ENCODE data around the gene FMNL3. TPM values are rescaled to one million over a fixed set of nuclear protein-coding genes. Genes with fewer than 3 reads are reported as not detected.

Gene FMNL3
- total RNA-seq, result 24.6 and 31.8 TPM in 2 replicates

GRCh38 chr12:49707128-49707811, at the start of gene FMNL3:
Gene FMNL3 (minus strand): TSS chr12:49707405. CDS start chr12:49707180, 225 bp downstream.
- H3K9me3 ChIP-seq (ENCODE audit: low read depth, low read length), result no peaks in the 10 kb centered on the region
- H2AFZ ChIP-seq (ENCODE audit: low read length), result peak within 1 kb of the TSS; percentile 91
- peak within 1 kb of the TSS; percentile 94 for H3K4me2 ChIP-seq (ENCODE audit: insufficient read depth, low read length)
- peak; percentile 99 for DNase-seq (ENCODE audit: insufficient read length, low spot score, missing footprints)
- H3K36me3 ChIP-seq (ENCODE audit: insufficient read depth, low read length), result no peaks in the 10 kb centered on the region
- H3K79me2 ChIP-seq (ENCODE audit: insufficient read depth, low read length), result peaks cover 44% of the 10 kb centered on the region
- TF ChIP-seq CTCF (IDR thresholded peaks at IDR 0.05; ENCODE audit: extremely low read depth, low read depth, low read length), result peak; percentile 89
- peaks cover 9% of the 10 kb centered on the region for H3K27me3 ChIP-seq (ENCODE audit: insufficient read depth, low read length)
- no peaks in the 10 kb centered on the region for H4K20me1 ChIP-seq (ENCODE audit: insufficient read depth, low read length)
- H3K4me1 ChIP-seq (ENCODE audit: insufficient read depth, low read length), result peaks cover 41% of the 10 kb centered on the region
- H3K4me3 ChIP-seq (ENCODE audit: insufficient read depth, low read length), result peak within 1 kb of the TSS; percentile 84
- peak within 1 kb of the TSS; percentile 74 for H3K27ac ChIP-seq (ENCODE audit: low read depth, low read length)

- Histone ChIP-seq H3K27ac (ENCODE audit: low read depth, low read length) (peak overlapping the region; percentile 1), H3K9me3 (ENCODE audit: low read depth, low read length) (no peaks in the 10 kb centered on the region), H2AFZ (ENCODE audit: low read length) (no peak overlapping the region), H3K4me1 (ENCODE audit: insufficient read depth, low read length) (peaks cover 26% of the 10 kb centered on the region), H4K20me1 (ENCODE audit: insufficient read depth, low read length) (peaks cover 85% of the 10 kb centered on the region), H3K27me3 (ENCODE audit: insufficient read depth, low read length) (no peaks in the 10 kb centered on the region), H3K4me2 (ENCODE audit: insufficient read depth, low read length) (no peak overlapping the region), H3K4me3 (ENCODE audit: insufficient read depth, low read length) (no peak overlapping the region), H3K36me3 (ENCODE audit: insufficient read depth, low read length) (peaks cover 39% of the 10 kb centered on the region), H3K79me2 (ENCODE audit: insufficient read depth, low read length) (peaks cover 98% of the 10 kb centered on the region)
- DNase-seq (ENCODE audit: insufficient read length, low spot score, missing footprints), result no peak
- no peak for TF ChIP-seq CTCF (IDR thresholded peaks at IDR 0.05; ENCODE audit: extremely low read depth, low read depth, low read length)
Observed at GRCh38 chr12:49750996-49751393, 43.8 kb upstream of the FMNL3 start.

GRCh38 chr12:49750027-49750995, 43.1 kb upstream of the FMNL3 start:
- peak; percentile 14 for DNase-seq (ENCODE audit: insufficient read length, low spot score, missing footprints)
- no peak overlapping the region for H3K4me3 ChIP-seq (ENCODE audit: insufficient read depth, low read length)
- no peak overlapping the region for H3K4me2 ChIP-seq (ENCODE audit: insufficient read depth, low read length)

More at GRCh38 chr12:49750027-49750995, 43.1 kb upstream of the FMNL3 start:
- H3K27me3 ChIP-seq (ENCODE audit: insufficient read depth, low read length), result no peaks in the 10 kb centered on the region
- H3K79me2 ChIP-seq (ENCODE audit: insufficient read depth, low read length), result peaks cover 97% of the 10 kb centered on the region
- no peaks in the 10 kb centered on the region for H3K9me3 ChIP-seq (ENCODE audit: low read depth, low read length)
- H3K27ac ChIP-seq (ENCODE audit: low read depth, low read length), result peak overlapping the region; percentile 52
- no peak overlapping the region for H2AFZ ChIP-seq (ENCODE audit: low read length)
- TF ChIP-seq CTCF (IDR thresholded peaks at IDR 0.05; ENCODE audit: extremely low read depth, low read depth, low read length), result peak; percentile 10
- peaks cover 26% of the 10 kb centered on the region for H3K4me1 ChIP-seq (ENCODE audit: insufficient read depth, low read length)
- H3K36me3 ChIP-seq (ENCODE audit: insufficient read depth, low read length), result peaks cover 33% of the 10 kb centered on the region
- peaks cover 90% of the 10 kb centered on the region for H4K20me1 ChIP-seq (ENCODE audit: insufficient read depth, low read length)
